Endothelial cell of umbilical vein (primary cell): ENCODE data around the gene CBX6.

Experiments
- CTCF ChIP-seq, 2 donors: IDR thresholded peaks; 1 replicate in 1 of 2; 2 replicates in 1 of 2; pipeline ENCODE4 v1.5.1; 2011; ENCODE audit warnings: low read length in 2 of 2, mild to moderate bottlenecking in 2 of 2, moderate library complexity in 2 of 2, control low read depth in 1 of 2, inconsistent platforms in 1 of 2, low read depth in 1 of 2; ENCODE audit not compliant: insufficient read depth in 1 of 2; ENCODE audit errors: extremely low read depth in 1 of 2
- EZH2 ChIP-seq: IDR thresholded peaks from 2 replicates; pipeline ENCODE4 v1.6.1; 2012; ENCODE audit warnings: borderline replicate concordance, low read depth, mild to moderate bottlenecking, moderate library complexity, low read length, inconsistent platforms; ENCODE audit not compliant: severe bottlenecking
- FOS ChIP-seq: IDR thresholded peaks from 2 replicates; pipeline ENCODE4 v1.6.1; 2011; ENCODE audit warnings: mild to moderate bottlenecking, low read length, moderate library complexity, borderline replicate concordance; ENCODE audit not compliant: insufficient read depth
- GATA2 ChIP-seq: IDR thresholded peaks from 2 replicates; pipeline ENCODE4 v1.7.0; 2011; ENCODE audit warnings: low read depth, mild to moderate bottlenecking, moderate library complexity, mixed read lengths, low read length; ENCODE audit not compliant: insufficient read length, insufficient read depth
- JUN ChIP-seq: IDR thresholded peaks from 2 replicates; pipeline ENCODE4 v1.6.1; 2011; ENCODE audit warnings: borderline replicate concordance, low read depth; ENCODE audit not compliant: insufficient read length, insufficient read depth
- MAX ChIP-seq: IDR thresholded peaks from 2 replicates; pipeline ENCODE4 v1.6.1; 2011; ENCODE audit not compliant: insufficient read depth, insufficient read length
- MYC ChIP-seq: IDR thresholded peaks from one replicate; pipeline ENCODE4 v1.6.1; 2011; ENCODE audit warnings: mild to moderate bottlenecking, low read depth, low read length
- POLR2A ChIP-seq: IDR thresholded peaks from 2 replicates; pipeline ENCODE4 v1.6.1; 2012; ENCODE audit warnings: low read depth, mild to moderate bottlenecking, control low read depth, low read length
- POLR2AphosphoS5 ChIP-seq: IDR thresholded peaks from 2 replicates; pipeline ENCODE4 v1.6.1; 2012; ENCODE audit warnings: low read depth, mild to moderate bottlenecking, control low read depth, low read length, moderate library complexity; ENCODE audit not compliant: insufficient read depth

- no peak for TF ChIP-seq CTCF (IDR thresholded peaks at IDR 0.05; ENCODE audit: extremely low read depth in 1 of 2, insufficient read depth in 1 of 2, low read depth in 1 of 2, low read length in 2 of 2)
- no peak for TF ChIP-seq EZH2
- TF ChIP-seq POLR2A: no peak
- TF ChIP-seq MYC: no peak
- no peak for TF ChIP-seq POLR2AphosphoS5
- TF ChIP-seq GATA2: no peak
- TF ChIP-seq MAX: no peak
- no peak for TF ChIP-seq JUN
- no peak for TF ChIP-seq FOS
Observed at GRCh38 chr22:38823076-38823475, 48.9 kb downstream of the CBX6 start.
